SK-N-SH (cell line): ENCODE data around the gene OLFM1. TPM values are rescaled to one million over a fixed set of nuclear protein-coding genes. Genes with fewer than 3 reads are reported as not detected.

ENCODE experiments used
- CTCF ChIA-PET: fragments of 300-600, 350-600 bp; formaldehyde crosslinking; extraction: SDS; loops from one replicate; lab custom pipeline; 2021; lab: Yijun Ruan, JAX
- POLR2A ChIA-PET: fragments of 350-600 bp; sonication (Branson Sonifier 250); formaldehyde crosslinking; extraction: SDS; loops from one replicate; lab custom pipeline; 2020; ENCODE audit warnings: antibody characterized with exemption, inconsistent platforms; lab: Yijun Ruan, JAX
- DNase-seq: peaks from one replicate; pipeline ENCODE4 v3.0.0; 2012
- H2AFZ ChIP-seq: fragments of 200-600 bp; sonication (generic); 2 replicates; pipeline ENCODE4 v1.8.1; 2016; ENCODE audit warnings: antibody characterized with exemption, mild to moderate bottlenecking, low read depth
- H3F3A ChIP-seq: fragments of 200-600 bp; sonication (generic); replicated peaks from 2 replicates; pipeline ENCODE3; 2016; ENCODE audit warnings: antibody characterized with exemption, mild to moderate bottlenecking; ENCODE audit not compliant: insufficient read depth
- H3K27ac ChIP-seq, 2 experiments: fragments of 200-500 bp in 1 of 2; fragments of 200-600 bp in 1 of 2; sonication (Bioruptor generic) in 1 of 2; sonication (generic), shearing (Covaris generic) in 1 of 2; 2 replicates each; pipeline versions ENCODE4 v1.5.1 to v1.6.1; 2014 to 2016; ENCODE audit warnings: low read depth in 2 of 2, inconsistent platforms in 1 of 2, low read length in 1 of 2, mild to moderate bottlenecking in 1 of 2, mixed read lengths in 1 of 2
- H3K27me3 ChIP-seq: fragments of 200-600 bp; sonication (generic), shearing (Covaris generic); 2 replicates; pipeline ENCODE4 v1.6.1; 2016; ENCODE audit warnings: mixed run types; ENCODE audit not compliant: insufficient read depth
- H3K36me3 ChIP-seq, 2 experiments: fragments of 200-500 bp in 1 of 2; fragments of 200-600 bp in 1 of 2; sonication (Bioruptor generic) in 1 of 2; sonication (generic) in 1 of 2; replicated peaks in 1 of 2; 2 replicates each; pipeline versions ENCODE3 to v1.5.1; 2014 to 2016; ENCODE audit warnings: low read length in 1 of 2, mild to moderate bottlenecking in 1 of 2; ENCODE audit not compliant: insufficient read depth in 2 of 2, control insufficient read depth in 1 of 2
- H3K4me1 ChIP-seq, 2 experiments: fragments of 200-500 bp in 1 of 2; fragments of 200-600 bp in 1 of 2; sonication (Bioruptor generic) in 1 of 2; sonication (generic), shearing (Covaris generic) in 1 of 2; 2 replicates each; pipeline versions ENCODE4 v1.5.1 to v1.6.1; 2014 to 2016; ENCODE audit warnings: low read depth in 1 of 2, low read length in 1 of 2, mixed run types in 1 of 2; ENCODE audit not compliant: insufficient read depth in 2 of 2, control insufficient read depth in 1 of 2
- H3K4me2 ChIP-seq: fragments of 200-600 bp; sonication (generic), shearing (Covaris generic); 2 replicates; pipeline ENCODE4 v1.6.1; 2017; ENCODE audit warnings: mixed run types
- H3K4me3 ChIP-seq, 2 experiments: fragments of 200-500 bp in 1 of 2; fragments of 200-600 bp in 1 of 2; sonication (Bioruptor generic) in 1 of 2; sonication (generic), shearing (Covaris generic) in 1 of 2; 2 replicates each; pipeline versions ENCODE4 v1.5.1 to v1.8.1; 2014 to 2016; ENCODE audit warnings: low read depth in 2 of 2, inconsistent platforms in 1 of 2, low read length in 1 of 2, mild to moderate bottlenecking in 1 of 2, mixed read lengths in 1 of 2, moderate library complexity in 1 of 2
- H3K79me2 ChIP-seq: fragments of 200-600 bp; sonication (generic); 2 replicates; pipeline ENCODE4 v1.8.1; 2017; ENCODE audit warnings: mild to moderate bottlenecking; ENCODE audit not compliant: insufficient read depth
- H3K9ac ChIP-seq: fragments of 200-600 bp; sonication (generic); 2 replicates; pipeline ENCODE4 v1.6.1; 2017; ENCODE audit warnings: mixed run types
- H3K9me2 ChIP-seq: fragments of 200-600 bp; sonication (generic); 2 replicates; pipeline ENCODE4 v1.6.1; 2017; ENCODE audit warnings: mixed run types
- H3K9me3 ChIP-seq: fragments of 200-600 bp; sonication (generic); 2 replicates; pipeline ENCODE4 v1.6.1; 2017; ENCODE audit warnings: mixed run types, mild to moderate bottlenecking, moderate library complexity
- H4K20me1 ChIP-seq: fragments of 200-600 bp; sonication (generic); 2 replicates; pipeline ENCODE4 v1.6.1; 2017; ENCODE audit warnings: mild to moderate bottlenecking, mixed run types; ENCODE audit not compliant: insufficient read depth
- CTCF ChIP-seq: fragments of 200-600 bp; sonication (generic); IDR thresholded peaks from 2 replicates; pipeline ENCODE4 v1.6.1; 2017; ENCODE audit warnings: antibody characterized with exemption, mild to moderate bottlenecking, moderate library complexity
- ELF1 ChIP-seq: IDR thresholded peaks from 2 replicates; pipeline ENCODE4 v1.4.0; 2012
- FOXJ3 ChIP-seq: sonication (generic); formaldehyde crosslinking; IDR thresholded peaks from 2 replicates; pipeline ENCODE4 v1.5.1; 2020; ENCODE audit warnings: mild to moderate bottlenecking, missing genetic modification reagents
- MAX ChIP-seq: IDR thresholded peaks from 2 replicates; pipeline ENCODE4 v1.4.0; 2012; ENCODE audit warnings: low read depth
- MXI1 ChIP-seq: IDR thresholded peaks from 2 replicates; pipeline ENCODE4 v1.6.1; 2012; ENCODE audit warnings: mild to moderate bottlenecking, low read depth, low read length, improper control_type of control experiment
- NFIC ChIP-seq: IDR thresholded peaks from 2 replicates; pipeline ENCODE4 v1.4.0; 2012; ENCODE audit warnings: borderline replicate concordance
- NRF1 ChIP-seq: IDR thresholded peaks from 2 replicates; pipeline ENCODE4 v1.6.1; 2012; ENCODE audit warnings: low read depth, mild to moderate bottlenecking, low read length
- RFX5 ChIP-seq: IDR thresholded peaks from 2 replicates; pipeline ENCODE4 v1.6.1; 2012; ENCODE audit warnings: mild to moderate bottlenecking, improper control_type of control experiment, low read length
- SIN3A ChIP-seq: IDR thresholded peaks from 2 replicates; pipeline ENCODE4 v1.6.1; 2012; ENCODE audit warnings: low read depth, mild to moderate bottlenecking, low read length, moderate library complexity, borderline replicate concordance
- SMC3 ChIP-seq: IDR thresholded peaks from 2 replicates; pipeline ENCODE4 v1.6.1; 2012; ENCODE audit warnings: low read depth, low read length, improper control_type of control experiment
- TAF1 ChIP-seq: IDR thresholded peaks from 2 replicates; pipeline ENCODE4 v1.6.1; 2012; ENCODE audit warnings: low read depth, mild to moderate bottlenecking, low read length, moderate library complexity, borderline replicate concordance
- USF2 ChIP-seq: fragments of 150-350 bp; IDR thresholded peaks from 2 replicates; pipeline ENCODE4 v1.6.1; 2017; ENCODE audit warnings: antibody characterized with exemption, low read length, low read depth, borderline replicate concordance
- YY1 ChIP-seq: IDR thresholded peaks from 2 replicates; pipeline ENCODE4 v1.4.0; 2012; ENCODE audit warnings: low read depth, mild to moderate bottlenecking
- WGBS: methylation state at CpG from one replicate; pipeline ENCODE4 v1.1.6; 2017; ENCODE audit warnings: low lambda C conversion rate; 5-methylcytosine and 5-hydroxymethylcytosine counted together
- polyA plus RNA-seq, 3 experiments: library from polyadenylated mRNA; depleted of rRNA; stranded (reverse); fragments of >200 nt; gene quantifications; 2 replicates each; pipeline ENCODE4 v1.2.3, GENCODE V29; 2012
- TF ChIP-seq, protein P1 (sequence below): IDR thresholded peaks from 2 replicates; pipeline ENCODE4 v1.4.0; 2012; ENCODE audit warnings: low read depth, borderline replicate concordance
- TF ChIP-seq, protein P2 (sequence below): IDR thresholded peaks from 2 replicates; pipeline ENCODE4 v1.4.0; 2012; ENCODE audit warnings: low read depth, borderline replicate concordance

The OLFM1 gene
- polyA plus RNA-seq, 1 of the 3 experiments (the other 2 are of a cell fraction) = 15.9 TPM

- Histone ChIP-seq H3K9me2 (no peaks in the 10 kb centered on the region), H3K9me3 (no peaks in the 10 kb centered on the region), H3K4me2 (no peak overlapping the region), H3K4me1 (peaks cover 0 to 6% of the 10 kb centered on the region in 2 experiments; a peak in 1 of 4 replicates), H2AFZ (no peak overlapping the region), H4K20me1 (no peaks in the 10 kb centered on the region), H3K27ac (no peak overlapping the region), H3K27me3 (no peaks in the 10 kb centered on the region), H3K36me3 (no peaks in the 10 kb centered on the region), H3K9ac (no peak overlapping the region), H3K4me3 (no peak overlapping the region), H3F3A (no peaks in the 10 kb centered on the region), H3K79me2 (no peaks in the 10 kb centered on the region)
- 64% methylated on average over 8 of the region's 9 CpGs for WGBS
- DNase-seq = no peak
- TF ChIP-seq CTCF (no peak), SIN3A (no peak), FOXJ3 (CRISPR knock-in tag) (no peak)
- POLR2A ChIA-PET = no interaction called here
- CTCF ChIA-PET = interaction anchor here (0.6 to 3.0 kb wide), 3 partner anchors 13 to 339 kb away, joined by 3 to 14 read pairs (median 13); no protein-coding TSS in a partner anchor
These were observed 13.6 kb upstream of the OLFM1 start for GRCh38 chr9:135073741-135074305.

- DNase-seq = no peak
- Histone ChIP-seq H3K9ac (no peak overlapping the region), H3K27me3 (no peaks in the 10 kb centered on the region), H3K4me2 (peak overlapping the region; percentile 82; the same call in 1 of the 2 replicates), H3F3A (no peaks in the 10 kb centered on the region), H3K9me2 (no peaks in the 10 kb centered on the region), H4K20me1 (no peaks in the 10 kb centered on the region), H3K36me3 (no peaks in the 10 kb centered on the region), H3K4me3 (peak overlapping the region; percentile 53 to 62), H3K79me2 (no peaks in the 10 kb centered on the region), H3K4me1 (peaks cover 0 to 6% of the 10 kb centered on the region in 2 experiments; a peak in 1 of 4 replicates), H2AFZ (peak overlapping the region; percentile 63; the same call in 1 of the 2 replicates), H3K9me3 (no peaks in the 10 kb centered on the region), H3K27ac (no peak overlapping the region)
- CTCF ChIA-PET = interaction anchor here (0.6 to 5.7 kb wide), 6 partner anchors 12 to 1997 kb away, joined by 3 to 34 read pairs (median 8); partner anchors contain the start of gene OLFM1
- WGBS = 40% methylated on average over 16 of the region's 19 CpGs
- POLR2A ChIA-PET = no interaction called here
- TF ChIP-seq, protein P1, sequence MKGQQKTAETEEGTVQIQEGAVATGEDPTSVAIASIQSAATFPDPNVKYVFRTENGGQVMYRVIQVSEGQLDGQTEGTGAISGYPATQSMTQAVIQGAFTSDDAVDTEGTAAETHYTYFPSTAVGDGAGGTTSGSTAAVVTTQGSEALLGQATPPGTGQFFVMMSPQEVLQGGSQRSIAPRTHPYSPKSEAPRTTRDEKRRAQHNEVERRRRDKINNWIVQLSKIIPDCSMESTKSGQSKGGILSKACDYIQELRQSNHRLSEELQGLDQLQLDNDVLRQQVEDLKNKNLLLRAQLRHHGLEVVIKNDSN = no peak
- no peak for TF ChIP-seq NFIC
- no peak for TF ChIP-seq MXI1
- no peak for TF ChIP-seq MAX
- TF ChIP-seq SMC3 = no peak
- TF ChIP-seq RFX5 = no peak
- TF ChIP-seq ELF1 = no peak
- TF ChIP-seq CTCF = no peak
- TF ChIP-seq YY1 = no peak
- no peak for TF ChIP-seq USF2
- TF ChIP-seq, protein P2, sequence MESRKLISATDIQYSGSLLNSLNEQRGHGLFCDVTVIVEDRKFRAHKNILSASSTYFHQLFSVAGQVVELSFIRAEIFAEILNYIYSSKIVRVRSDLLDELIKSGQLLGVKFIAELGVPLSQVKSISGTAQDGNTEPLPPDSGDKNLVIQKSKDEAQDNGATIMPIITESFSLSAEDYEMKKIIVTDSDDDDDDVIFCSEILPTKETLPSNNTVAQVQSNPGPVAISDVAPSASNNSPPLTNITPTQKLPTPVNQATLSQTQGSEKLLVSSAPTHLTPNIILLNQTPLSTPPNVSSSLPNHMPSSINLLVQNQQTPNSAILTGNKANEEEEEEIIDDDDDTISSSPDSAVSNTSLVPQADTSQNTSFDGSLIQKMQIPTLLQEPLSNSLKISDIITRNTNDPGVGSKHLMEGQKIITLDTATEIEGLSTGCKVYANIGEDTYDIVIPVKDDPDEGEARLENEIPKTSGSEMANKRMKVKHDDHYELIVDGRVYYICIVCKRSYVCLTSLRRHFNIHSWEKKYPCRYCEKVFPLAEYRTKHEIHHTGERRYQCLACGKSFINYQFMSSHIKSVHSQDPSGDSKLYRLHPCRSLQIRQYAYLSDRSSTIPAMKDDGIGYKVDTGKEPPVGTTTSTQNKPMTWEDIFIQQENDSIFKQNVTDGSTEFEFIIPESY = no peak
- TF ChIP-seq NRF1 = no peak
- TF ChIP-seq TAF1 = no peak
These were observed 12.9 kb upstream of the OLFM1 start for GRCh38 chr9:135074354-135075233.
